NCI-H226 (cell line): ENCODE measurements around the gene SETD3.

ENCODE experiments used
- DNase-seq: peaks from one replicate; pipeline ENCODE4 v3.0.0-alpha.2; 2015

Gene SETD3

DNA sequence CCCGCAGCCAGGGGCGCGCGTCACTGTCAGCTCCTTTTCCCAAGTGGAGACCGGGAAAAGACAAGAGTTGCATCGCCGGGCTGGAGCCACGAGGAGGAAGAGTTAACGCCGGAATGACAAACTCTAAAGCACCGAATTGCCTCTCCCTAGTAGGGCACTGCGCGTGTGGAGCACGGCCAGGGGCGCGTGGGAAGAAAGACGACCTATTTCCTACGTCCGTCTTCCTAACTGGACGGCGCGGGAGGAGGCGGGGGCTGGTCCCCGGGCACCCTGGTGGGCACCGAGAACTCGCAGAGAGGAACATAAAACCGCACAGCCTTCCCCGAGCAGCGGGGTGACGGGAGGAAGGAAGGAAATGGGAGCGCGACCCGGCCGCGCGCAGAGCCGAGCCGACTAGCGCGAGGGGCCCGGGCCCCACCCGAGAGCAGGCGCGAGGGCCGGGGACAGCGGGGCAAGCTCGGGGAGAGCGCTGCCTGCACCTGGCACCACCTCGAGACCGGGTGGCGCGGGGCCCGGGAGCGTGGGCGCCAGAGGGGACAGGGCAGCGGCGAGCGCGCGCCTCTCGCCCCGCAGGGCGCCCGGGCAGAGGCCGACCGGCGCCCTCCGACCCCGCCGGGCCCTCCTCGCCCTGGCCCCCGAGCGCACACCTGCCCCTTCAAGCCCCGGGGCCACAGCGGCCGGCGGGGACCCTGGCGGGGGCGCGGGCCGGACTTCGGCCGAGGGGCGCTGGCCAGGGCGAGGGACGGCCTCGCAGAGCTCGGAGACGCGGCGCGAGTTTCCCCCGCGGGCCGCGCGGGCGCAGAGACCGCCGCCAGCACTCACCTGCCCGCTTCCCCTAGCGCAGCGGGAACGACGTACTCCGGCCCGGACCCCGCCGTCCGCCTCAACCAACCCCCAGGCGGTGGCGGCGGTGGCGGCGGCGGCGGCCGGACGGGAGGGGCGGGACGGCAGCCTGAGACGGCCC is at the start of gene SETD3:
Gene SETD3, minus strand, starts transcription at position 954 of the 964 bp plus-strand sequence. CDS start 15,054 bp downstream, outside the sequence.
- DNase-seq = peak; percentile 50

DNA sequence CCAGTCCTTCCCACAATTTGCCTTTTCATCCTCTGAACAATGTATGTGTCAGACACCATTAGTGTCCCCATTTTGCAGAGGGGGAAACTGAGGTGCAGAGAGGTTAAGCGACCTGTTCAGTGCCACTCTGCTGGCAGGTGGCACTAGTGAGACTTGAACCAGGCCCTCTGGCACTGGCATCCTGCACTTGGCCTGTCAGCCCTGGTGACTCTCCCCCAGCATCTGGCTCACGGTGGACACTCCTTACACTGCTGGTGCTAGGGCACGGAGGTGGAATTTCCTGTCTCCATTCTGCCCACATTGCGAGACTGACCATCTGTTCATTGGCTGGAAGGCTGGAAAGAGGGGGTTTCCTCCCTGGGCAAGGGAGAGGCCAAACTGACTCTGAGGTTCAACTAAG is 49.2 kb upstream of the SETD3 start:
- peak; percentile 85 for DNase-seq

DNA sequence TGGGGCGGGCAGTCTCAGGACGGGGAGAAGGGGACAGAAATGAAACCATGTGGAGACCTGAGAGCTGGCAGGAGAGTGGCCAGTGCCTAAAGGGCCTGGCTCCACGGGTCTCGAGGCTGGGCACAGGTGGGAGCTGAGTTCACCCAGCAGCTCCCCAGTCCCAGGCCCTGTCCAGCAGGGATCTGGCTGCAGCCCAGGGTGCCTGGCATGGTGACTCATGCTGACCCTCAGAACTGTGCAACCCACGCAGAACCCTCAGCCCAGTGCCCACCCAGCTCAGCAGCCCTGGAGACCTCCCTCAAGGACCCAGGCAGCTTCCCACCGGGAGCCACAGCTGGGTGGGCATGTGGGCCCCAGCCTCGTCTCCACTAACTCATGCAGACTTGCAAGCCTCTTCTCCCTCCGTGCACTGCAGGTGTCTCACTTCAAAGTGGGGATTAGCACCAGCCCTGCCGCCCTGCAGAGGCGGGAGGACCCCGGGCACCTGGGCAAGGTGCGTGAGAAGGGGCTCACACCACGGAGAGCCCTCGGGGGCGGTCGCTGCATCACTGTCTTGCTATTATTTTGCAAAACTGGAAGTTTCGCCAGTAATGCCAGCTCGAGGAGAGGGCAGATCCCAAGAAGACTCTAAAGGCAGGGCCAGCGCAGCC is 46.9 kb upstream of the SETD3 start:
- no peak for DNase-seq

DNA sequence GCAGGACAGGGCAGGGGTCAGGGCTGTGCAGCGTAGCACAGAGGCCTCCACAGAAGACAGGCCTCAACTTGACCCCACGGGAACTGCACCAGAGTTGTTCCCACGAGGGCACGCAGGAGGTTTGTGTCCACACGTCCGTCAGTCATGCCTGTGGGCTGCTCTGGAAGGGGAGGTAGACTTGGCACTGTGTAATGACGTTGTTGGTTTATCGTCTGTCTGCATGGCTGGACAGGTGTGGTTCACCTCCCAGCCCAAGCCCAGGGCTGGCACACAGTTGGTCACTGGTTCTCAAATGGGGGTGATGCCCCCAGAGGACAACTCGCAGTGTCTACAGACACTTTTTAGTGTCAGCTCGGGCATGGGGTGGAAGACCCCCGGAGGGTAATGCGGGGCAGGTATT is 46.4 kb upstream of the SETD3 start:
- DNase-seq = no peak

DNA sequence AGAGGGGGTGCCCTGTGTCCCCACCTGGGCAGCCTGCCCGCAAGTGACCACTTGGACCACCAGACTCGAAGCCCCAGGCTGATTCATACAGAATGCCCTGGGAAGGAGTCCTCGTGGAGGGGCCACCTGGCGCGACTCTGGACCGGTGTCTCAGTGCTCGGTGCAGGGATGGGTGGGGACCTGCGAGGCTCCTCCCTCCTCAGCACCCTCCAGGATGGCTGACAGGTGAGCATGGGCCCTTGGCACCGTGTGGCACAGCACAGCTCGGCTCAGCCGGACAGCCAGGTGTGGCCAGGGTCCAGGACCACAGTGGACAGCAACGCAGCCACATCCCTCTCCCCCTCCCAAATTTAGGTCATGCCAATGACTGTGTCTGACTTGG is 45.0 kb upstream of the SETD3 start:
- DNase-seq = no peak

DNA sequence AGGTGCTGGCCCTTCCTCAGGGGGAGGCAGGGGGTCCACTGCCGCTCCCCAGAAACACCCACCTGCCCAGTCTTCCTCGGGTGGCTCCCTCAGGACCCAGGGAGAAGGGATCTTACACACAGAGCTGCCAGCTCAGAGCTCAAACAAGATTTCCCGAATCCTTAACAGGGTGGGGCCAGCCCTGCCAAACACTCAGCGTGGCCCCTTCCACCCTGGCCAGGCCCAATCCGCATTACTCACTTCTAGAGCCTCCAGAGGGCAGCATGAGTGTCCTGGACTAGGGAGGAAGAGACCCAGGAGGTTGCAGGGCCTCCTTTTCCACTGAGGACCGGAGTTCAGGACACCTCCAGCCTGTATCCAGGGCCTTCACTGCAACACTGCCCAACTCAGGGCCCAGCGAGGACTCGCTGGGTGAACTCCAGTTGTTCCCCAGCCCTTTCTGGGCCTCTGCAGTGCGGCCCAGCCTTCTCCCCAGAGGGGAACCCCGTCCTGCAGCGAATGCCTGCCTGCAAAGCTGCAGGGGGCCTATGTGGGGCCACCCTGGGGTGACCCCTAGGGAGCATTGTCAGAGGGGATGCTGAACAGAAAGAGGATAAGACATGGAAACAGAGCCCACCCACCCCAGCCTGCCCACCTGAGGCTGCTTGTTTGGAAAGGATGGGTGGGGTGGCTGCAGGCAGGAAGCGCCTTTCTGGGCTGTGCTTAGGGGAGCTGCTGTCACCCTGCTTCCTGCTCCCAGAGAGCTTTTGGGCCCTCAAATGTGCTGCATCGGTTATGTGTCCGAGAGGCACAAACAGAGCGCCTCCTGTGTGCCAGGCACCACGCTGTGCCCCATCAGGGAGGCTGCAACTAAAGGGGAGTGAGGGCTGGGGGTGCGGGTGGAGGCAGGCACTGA is 44.4 kb upstream of the SETD3 start:
- DNase-seq = peak; percentile 84

DNA sequence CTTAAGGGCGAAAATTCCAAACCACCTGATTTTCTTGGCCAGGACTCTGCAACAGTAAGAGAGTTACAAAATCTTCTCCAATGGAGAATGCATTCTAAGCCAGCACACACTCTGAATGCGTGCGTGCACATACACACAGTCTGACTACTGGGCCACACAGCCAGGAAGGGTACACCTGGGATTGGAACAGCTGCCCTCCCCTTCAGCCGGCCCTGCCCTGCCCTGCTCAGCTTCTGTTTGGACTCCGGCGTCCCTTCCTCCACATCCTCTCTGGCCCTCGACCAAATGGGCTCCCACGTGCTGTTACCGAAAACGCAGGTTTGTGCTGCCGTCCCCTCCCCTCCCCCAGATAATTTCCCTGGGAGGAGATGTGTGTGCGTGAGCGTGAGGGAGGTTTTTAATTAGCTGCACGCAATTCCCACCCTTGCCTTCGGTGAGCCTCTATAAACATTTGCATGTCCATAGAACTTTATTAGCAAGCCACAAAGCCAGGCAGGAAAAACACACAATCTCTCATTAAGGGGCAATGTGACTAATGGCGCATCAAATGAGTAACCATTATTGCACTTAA is 43.5 kb upstream of the SETD3 start:
- peak; percentile 69 for DNase-seq

DNA sequence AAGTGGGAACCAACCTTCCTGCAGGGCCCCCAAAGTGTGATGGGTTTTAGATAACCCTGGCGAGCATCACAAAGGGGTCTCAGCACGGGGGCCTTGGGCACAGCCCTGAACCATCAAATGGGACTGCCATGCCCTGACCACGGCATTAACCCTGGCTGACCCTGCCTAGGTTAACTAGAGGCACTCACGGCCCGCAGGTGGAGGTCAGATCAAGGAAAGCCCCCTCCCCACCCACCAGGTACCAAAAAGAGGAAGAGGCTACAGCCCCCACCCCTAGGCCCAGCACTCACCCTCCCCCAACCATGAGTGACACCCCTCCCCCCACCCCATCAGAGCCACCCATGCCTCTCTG is 43.0 kb upstream of the SETD3 start:
- no peak for DNase-seq

DNA sequence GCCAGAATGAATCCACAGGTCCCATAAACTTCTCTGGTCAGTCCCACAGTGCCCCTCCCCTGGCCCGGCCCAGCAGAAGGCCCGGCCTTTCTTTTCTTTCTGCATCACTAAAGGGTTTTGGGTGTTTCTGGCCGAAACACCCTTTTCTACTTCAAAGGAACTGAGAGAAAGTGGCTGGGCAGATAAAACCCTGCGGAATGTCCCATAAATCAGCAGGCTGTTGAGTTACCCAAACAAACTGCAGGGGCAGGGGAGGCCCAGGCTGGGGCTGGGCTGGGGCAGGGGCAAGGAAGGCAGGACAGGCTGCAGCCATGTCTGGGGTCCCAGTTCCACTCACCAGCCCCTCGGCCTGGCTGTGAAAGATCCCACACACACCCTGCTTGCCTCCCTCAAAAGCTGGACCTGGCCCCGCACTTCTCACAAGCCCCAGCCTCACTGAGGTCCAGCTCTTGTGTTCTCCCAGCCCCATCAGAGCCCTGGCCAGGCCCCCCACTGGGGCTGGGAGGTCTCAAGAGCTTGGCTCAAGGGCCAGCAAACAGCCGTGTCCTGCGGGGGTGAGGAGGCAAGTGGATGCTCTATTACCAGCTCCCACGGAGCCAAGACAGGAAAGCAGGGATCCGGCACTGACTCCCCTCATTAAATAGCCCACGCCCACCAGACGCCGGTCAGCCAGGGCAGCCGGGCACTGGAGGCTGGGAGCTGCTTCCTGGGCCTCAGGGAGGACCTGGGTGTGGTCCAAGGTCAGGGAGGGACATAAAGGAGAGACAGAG is 42.5 kb upstream of the SETD3 start:
- DNase-seq = peak; percentile 49

DNA sequence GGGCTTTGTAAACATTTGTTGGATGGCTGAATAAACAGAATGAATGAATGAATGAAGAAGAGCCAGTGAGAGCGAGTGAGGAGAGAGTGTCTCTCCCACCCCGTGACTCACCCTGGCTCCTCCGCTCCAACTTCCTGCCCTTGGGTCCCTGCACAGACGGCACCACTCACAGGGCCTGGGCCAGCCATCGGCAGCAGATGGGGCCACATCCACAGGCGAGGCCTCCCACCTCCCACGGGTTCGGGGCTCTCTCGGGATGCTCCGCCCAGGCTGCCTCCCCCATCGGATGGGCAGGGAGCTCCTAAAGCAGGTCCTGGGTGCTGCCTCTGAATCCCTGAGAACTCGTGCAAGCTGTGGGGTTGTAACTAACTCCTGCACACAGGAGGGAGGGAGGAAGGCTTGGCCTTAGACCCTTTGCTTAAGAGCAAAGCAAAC is 41.8 kb upstream of the SETD3 start:
- peak; percentile 83 for DNase-seq

DNA sequence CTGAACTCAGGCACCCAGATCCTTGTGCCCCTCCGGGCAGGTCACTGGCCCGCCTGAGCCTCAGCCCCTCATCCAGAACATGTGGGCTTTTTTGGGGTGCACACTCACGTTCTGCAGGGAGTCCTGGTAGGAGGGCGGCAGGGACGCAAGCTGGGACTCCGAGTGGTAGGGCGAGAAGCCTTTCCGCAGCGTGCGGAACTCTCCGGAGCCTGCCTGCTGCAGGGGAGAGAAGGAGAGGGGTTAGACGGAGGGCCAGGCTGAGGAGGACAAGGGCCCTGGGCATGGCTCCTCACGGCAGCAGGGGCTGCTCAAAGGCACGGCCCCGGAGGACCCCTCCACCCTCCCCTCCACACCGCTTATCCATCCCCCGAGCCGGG is 41.4 kb upstream of the SETD3 start:
- DNase-seq = no peak

DNA sequence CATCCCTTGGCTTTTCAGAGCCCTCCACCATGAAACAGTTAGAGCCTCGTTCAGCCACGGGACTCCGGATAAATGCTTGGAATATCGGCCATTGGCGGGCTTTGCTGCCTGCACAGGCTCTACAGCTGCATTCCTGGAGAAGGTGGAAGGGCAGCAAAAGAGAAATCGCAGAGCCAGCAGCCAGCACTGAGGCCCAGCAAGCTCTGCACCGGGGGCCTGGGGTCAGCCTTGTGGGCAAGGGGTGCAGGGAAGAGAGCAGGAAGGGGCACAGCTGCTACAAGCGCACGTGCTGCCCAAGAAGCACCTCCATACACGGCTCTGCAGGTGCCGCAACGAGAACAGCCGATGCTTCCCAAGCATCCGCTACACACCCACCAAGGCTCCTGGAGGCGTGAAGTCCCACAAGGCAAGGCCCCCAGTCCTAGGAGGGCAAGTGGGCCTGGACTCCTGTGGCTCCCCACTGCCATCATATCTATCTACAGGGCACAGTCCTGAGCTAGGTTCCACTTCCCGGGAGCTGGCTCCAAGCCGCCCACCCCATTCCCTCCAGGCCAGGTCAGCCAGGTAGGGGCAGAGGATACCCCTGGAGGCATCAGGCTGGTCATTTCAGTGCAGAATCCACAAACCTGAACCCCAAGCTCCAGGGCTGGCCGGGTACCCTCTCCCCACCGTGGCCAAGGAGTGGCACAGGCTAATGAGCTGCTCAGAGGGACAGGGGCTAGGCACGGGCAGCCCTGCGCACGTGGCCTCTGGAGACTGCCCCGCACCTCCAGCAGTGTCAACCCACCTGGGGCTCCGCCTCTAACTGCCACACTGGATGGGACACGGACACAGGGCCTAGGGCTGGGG is 40.7 kb upstream of the SETD3 start:
- DNase-seq = no peak

DNA sequence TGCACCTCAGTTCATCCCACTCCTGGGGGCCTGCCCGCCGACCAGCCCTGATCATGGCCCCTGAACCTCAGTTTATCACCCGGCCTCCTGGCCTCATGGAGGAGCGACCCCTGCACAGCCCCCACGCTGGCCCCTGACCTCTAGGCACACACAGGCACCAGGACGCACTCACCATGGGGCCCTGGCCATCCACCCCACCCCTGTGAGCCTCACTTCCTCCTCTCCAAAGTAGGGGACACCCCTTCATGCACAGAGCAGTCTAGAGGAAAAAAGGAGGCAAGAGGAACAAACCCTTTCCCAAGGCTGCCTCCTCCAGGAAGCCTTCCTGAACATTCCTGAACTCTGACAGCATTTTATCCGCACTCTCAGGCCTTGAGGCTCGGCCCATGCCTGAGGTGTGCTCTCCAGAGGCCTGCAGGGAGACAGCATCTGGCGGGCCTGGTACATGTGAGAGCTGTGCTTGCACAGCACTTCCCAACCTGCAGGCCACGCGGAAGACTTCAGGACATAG is 40.0 kb upstream of the SETD3 start:
- DNase-seq = no peak

DNA sequence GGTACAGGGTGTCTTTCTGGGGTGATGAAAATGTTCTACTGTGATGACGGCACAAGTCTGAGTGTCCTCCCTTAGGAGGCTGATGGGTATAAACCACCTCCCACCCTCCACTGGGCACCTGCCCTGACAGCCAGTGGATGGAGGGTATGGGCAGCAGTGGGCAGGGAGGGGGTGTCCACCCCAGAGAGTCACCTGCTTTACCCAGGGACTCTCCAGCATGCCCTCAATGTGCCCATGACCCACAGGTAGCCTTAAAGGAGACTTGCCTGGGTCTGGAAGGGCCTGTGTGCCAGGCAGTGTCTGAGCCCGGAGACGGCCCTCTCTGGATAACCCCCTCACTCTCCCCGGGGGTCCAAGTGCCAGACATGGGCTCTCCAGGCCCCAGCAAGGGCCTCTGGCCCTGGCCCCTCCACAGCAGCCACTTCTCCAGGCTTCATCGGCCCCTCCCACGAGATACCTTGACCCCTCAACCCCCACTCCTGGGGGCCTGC is 39.3 kb upstream of the SETD3 start:
- no peak for DNase-seq

DNA sequence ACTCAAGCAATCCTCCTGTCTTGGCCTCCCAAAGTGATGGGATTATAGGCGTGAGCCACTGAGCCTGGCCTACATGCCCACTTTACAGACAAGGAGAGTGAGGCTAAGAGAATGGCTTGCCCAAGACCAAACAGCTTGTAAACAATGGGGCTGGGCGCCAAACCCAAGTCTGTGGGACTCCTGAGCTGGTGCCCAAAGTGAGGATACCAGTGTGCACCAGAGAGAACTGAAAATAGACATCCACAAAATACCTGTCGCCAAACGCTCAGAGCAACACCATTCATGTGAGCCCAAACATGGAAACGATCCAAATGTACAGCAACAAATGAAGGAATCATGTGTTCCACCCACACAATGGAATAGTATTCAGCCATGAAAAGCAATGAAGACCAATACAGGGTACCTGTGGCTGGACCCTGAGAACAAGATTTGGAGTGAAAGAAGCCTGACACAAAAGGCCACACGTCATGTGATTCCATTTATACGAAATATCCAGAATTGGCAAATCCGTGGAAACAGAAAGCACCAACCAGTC is 38.8 kb upstream of the SETD3 start:
- no peak for DNase-seq

DNA sequence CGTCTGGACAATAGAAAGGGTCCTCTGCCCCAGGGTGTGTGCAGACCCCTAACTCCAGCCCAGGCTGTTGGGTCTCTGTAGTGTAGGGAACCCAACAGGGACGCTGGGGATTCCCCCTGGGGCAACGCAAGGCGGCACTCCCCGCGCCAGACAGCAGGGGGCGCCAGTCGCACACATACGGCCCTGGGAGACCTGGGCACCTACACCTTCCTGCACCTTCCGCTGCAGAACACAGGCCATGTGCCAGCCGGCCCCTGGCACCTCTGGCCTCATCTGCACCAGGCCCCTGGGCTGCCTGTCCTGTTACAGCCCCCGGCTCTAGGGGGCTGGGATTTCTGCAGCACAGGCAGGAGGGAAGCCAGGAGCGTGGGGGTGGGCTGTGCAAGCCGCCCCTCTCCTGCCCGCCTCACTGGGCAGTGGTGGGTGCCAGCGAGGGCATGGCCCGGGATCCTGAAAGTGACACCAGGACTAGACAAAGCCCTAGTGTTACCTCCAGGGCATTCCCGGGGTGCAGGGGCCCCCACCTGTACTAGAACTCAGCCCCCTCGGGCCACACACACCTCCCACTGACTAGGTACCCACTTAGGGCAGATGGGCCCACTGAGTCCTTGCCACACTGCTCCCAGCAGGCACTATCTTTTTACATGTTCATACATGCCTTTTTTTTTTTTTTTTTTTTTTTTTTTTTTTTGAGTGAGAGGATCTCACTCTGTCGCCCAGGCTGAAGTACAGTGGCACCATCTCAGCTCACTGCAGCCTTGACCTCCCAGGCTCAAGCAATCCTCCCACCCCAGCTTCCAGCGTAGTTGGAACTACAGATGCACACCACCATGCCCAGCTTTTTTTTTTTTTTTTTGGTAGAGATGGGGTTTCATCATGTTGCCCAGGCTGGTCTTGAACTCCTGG is 38.0 kb upstream of the SETD3 start:
- DNase-seq = peak; percentile 48

DNA sequence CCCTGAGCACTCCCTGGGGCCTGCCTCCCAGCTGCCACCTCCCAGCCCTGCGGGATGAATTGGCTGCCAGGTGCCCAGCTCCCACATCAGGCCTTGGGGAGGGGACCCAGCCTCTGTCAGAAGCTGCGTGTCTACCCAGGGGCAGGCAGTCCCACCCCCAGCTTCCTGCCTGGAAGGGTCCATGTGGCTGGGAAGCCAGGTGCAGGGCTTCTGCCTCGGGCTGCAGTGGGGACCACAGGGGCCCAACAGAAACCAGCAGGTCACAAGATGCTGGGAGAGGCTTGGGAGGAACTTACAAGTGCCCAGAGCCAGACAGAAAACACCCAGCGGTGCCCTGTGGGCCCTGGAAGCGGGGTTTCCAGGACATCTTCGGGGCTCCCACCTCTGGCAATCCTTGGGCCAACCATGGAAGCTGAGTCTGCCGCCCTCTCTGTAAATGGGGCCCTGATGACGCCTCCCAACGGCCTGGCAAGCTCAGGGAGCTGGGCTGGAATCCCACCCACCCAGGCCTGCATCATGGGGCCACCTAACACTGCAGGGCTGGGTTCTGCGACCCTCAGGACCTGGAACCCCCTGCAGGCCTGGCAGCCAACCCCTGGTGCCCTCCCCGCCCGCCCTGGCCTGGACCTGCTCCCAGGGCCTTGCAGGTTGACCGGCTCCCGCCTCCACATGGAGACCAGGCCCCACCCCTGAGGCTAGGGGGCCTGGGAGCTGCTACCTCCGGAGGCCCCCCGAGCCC is 37.2 kb upstream of the SETD3 start:
- no peak for DNase-seq

DNA sequence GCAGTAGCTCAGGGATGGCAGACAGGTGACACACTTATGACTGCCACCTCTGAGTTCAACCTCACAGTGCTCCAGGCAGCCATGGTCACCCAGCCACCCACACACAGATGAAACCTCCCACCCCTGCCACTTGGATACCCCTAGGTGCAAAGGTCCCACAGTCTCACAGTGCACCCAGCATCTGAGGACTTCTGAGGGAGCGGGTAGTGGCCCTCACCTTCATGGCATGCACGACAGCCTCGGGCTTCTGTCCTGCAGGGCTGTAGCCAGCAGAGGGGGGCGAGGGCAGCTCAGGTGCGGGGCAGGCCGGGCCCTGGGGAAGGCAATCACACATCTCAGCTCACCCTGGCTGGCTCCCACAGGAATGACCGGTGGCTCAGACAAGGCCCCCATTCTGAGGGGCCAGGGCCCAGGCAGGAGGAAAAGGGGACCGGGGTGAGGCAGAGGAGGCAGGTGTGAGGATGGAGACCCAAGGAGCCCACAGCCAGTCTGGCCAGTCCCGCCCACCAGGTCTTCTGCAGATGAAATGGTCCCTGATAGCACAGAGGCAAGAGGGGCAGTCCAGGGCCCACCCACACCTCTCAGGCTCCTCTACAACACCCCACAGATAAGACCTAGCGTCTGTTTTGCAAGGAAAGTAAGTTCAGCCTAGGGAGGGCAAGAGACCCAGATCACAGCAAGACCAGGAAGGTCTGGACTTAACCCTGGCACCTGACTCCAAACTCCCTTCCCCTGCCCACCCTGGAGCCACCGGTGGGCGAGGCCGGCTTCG is 36.4 kb upstream of the SETD3 start:
- DNase-seq = no peak
